Tibial artery (tissue), 4 donors: ENCODE results near the gene NALCN.

Source experiments
- DNase-seq, 2 donors: peaks; one replicate each; pipeline ENCODE4 v3.0.0-alpha.2; 2019
- H3K27ac ChIP-seq, 2 donors: fragments of 200-600 bp; sonication (generic) in 1 of 2; 1 replicate in 1 of 2; 2 replicates in 1 of 2; pipeline ENCODE4 v1.5.1; 2018 to 2019; ENCODE audit warnings: mild to moderate bottlenecking in 1 of 2
- H3K27me3 ChIP-seq, 2 donors: fragments of 200-600 bp; sonication (generic) in 1 of 2; one replicate each; pipeline versions ENCODE4 v1.5.1 to v1.6.0; 2016 to 2019
- H3K36me3 ChIP-seq, 3 donors: fragments of 200-600 bp; sonication (generic) in 2 of 3; one replicate each; pipeline ENCODE4 v1.5.1; 2016 to 2019; ENCODE audit warnings: mild to moderate bottlenecking in 2 of 3
- H3K4me1 ChIP-seq, 4 donors: fragments of 200-600 bp; sonication (generic) in 2 of 4; 1 replicate in 3 of 4; 2 replicates in 1 of 4; pipeline ENCODE4 v1.5.1; 2016 to 2019
- H3K4me3 ChIP-seq, 2 donors: fragments of 200-600 bp; sonication (generic) in 1 of 2; 1 replicate in 1 of 2; 2 replicates in 1 of 2; pipeline ENCODE4 v1.5.1; 2018 to 2019; ENCODE audit warnings: mild to moderate bottlenecking in 2 of 2
- H3K9me3 ChIP-seq, 3 donors: fragments of 200-600 bp; sonication (generic) in 1 of 3; one replicate each; pipeline ENCODE4 v1.5.1; 2016 to 2019
- CTCF ChIP-seq, 2 experiments: fragments of 200-600 bp in 1 of 2; fragments of 450-650 bp in 1 of 2; IDR thresholded peaks; one replicate each; pipeline ENCODE4 v1.5.1; 2017 to 2019; ENCODE audit warnings: antibody characterized with exemption in 2 of 2, mild to moderate bottlenecking in 1 of 2, moderate library complexity in 1 of 2
- intact Hi-C: fragments of 100-400 bp; cut with DNase I; formaldehyde crosslinking; loops from one replicate; pipeline ENCODE4 v1.15.0; 2023; ENCODE audit warnings: low total_unique reads

NALCN gene

DNA sequence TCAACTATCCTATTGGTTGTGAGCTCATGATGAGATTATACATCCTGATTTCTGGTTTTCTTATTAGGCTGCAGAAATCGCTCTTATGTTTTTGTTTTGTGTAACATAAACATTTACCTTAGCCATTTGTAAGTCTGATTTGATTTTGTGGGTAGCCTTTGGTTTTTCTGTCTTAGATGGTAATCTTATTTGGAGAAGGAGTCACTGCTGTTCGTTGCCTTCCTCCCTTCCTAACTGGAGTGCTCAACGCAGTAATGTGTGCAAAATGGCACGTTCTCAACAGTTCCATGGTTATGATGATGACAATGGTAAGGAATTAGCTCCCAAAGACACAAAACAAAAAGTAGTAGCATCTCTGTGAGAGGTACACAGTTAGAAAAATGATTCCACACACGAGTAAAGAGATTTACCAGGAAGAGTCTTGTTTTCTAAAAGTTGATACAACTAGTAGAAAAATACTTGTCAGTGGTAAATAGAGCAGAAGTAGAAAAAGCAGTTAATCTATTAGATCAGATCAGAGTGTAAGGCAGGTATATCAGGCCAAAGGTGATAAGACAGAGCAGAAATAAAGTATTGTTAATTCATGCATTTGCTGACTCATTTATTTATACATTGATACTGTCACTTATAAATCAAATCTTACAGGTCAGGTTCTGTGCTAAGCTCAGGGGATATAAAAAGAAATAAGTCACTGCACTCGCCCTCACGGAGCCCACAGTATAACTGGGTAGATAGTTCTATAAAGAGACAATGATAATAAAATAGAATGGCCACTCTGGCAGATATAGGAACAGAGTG, 270.0 kb downstream of the NALCN start:
- Histone ChIP-seq H3K36me3 (no peaks in the 10 kb centered on the region), H3K9me3 (no peaks in the 10 kb centered on the region), H3K27ac (no peak overlapping the region), H3K27me3 (no peaks in the 10 kb centered on the region), H3K4me1 (peaks cover 0 to 9% (median 0%) of the 10 kb centered on the region in 4 donors), H3K4me3 (no peak overlapping the region)
- intact Hi-C loops, result loop anchor here (5.0 to 10.0 kb wide), 2 partner anchors 329 to 611 kb away; no protein-coding TSS in a partner anchor
- no peak for DNase-seq
- TF ChIP-seq CTCF (IDR thresholded peaks at IDR 0.05), result no peak

- intact Hi-C loops, result loop anchor here (5.0 to 10.0 kb wide), 2 partner anchors 330 to 612 kb away; no protein-coding TSS in a partner anchor
- Histone ChIP-seq H3K36me3 (no peaks in the 10 kb centered on the region), H3K27me3 (no peaks in the 10 kb centered on the region), H3K27ac (no peak overlapping the region), H3K9me3 (no peaks in the 10 kb centered on the region), H3K4me1 (peaks cover 0 to 4% (median 0%) of the 10 kb centered on the region in 4 donors), H3K4me3 (no peak overlapping the region)
- no peak for DNase-seq
- peak; percentile 75 to 82 for TF ChIP-seq CTCF (IDR thresholded peaks at IDR 0.05)
These were observed 271.4 kb downstream of the NALCN start for GRCh38 chr13:101144808-101145419.

DNA sequence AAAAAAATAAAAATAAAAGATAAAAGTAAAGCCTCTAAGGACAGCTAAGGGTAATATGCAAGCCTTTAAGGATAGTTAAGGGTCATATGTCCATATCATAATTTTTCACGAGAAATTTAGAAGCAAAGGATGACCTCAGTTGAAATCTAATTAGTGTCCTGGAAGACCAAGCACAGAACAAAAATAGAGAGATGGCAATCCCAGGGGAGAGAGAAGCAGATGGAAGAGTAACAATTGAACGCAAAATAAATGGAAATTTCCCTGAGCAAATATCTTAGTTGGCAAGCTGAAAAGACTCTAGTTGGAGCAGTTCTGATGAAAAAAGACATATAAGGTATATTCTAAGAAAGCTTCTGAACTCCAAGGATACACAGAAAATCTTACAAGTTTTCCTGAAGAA, 275.4 kb downstream of the NALCN start:
- TF ChIP-seq CTCF (IDR thresholded peaks at IDR 0.05), result no peak

GRCh38 chr13:101140087-101140770, 276.1 kb downstream of the NALCN start:
- peaks cover 0 to 3% (median 0%) of the 10 kb centered on the region in 3 donors for H3K36me3 ChIP-seq
- no peaks in the 10 kb centered on the region for H3K9me3 ChIP-seq
- no peak overlapping the region for H3K27ac ChIP-seq
- no peak for DNase-seq
- no peak for TF ChIP-seq CTCF (IDR thresholded peaks at IDR 0.05)
- H3K4me3 ChIP-seq, result no peak overlapping the region
- H3K4me1 ChIP-seq, result no peaks in the 10 kb centered on the region
- no peaks in the 10 kb centered on the region for H3K27me3 ChIP-seq
- intact Hi-C loops, result loop anchor here (10.0 kb wide), 1 partner anchor 335 kb away; no protein-coding TSS in a partner anchor

More for the DNA sequence above, 275.4 kb downstream of the NALCN start:
- Histone ChIP-seq H3K36me3 (peaks cover 0 to 3% (median 0%) of the 10 kb centered on the region in 3 donors), H3K4me3 (no peak overlapping the region), H3K27ac (no peak overlapping the region), H3K27me3 (no peaks in the 10 kb centered on the region), H3K4me1 (no peaks in the 10 kb centered on the region), H3K9me3 (no peaks in the 10 kb centered on the region)
- no peak for DNase-seq
- intact Hi-C loops, result loop anchor here (10.0 kb wide), 1 partner anchor 334 kb away; no protein-coding TSS in a partner anchor

- no peak overlapping the region for H3K27ac ChIP-seq
- intact Hi-C loops, result no loop called here
- H3K27me3 ChIP-seq, result no peaks in the 10 kb centered on the region
- no peak overlapping the region for H3K4me3 ChIP-seq
- no peak for DNase-seq
- no peak for TF ChIP-seq CTCF (IDR thresholded peaks at IDR 0.05)
- no peaks in the 10 kb centered on the region for H3K4me1 ChIP-seq
- no peaks in the 10 kb centered on the region for H3K9me3 ChIP-seq
- peaks cover 0 to 3% (median 0%) of the 10 kb centered on the region in 3 donors for H3K36me3 ChIP-seq
These were observed 277.2 kb downstream of the NALCN start for GRCh38 chr13:101139081-101139480.
